Measurements from ENCODE around the gene SLC2A6.
"Not testable (repeated sequence)": the region's sequence is repeated elsewhere in the genome, so short reads cannot be mapped to it uniquely, and the experiment has no call there.

Gene SLC2A6

GRCh38 chr9:133459476-133460404 lies 19.2 kb downstream of the SLC2A6 start, which contains the start of gene CACFD1:
Gene CACFD1, plus strand, starts transcription at chr9:133459978. Its CDS starts 89 bp downstream, at chr9:133460067.
- DNase-seq: peak; percentile 99

DNA sequence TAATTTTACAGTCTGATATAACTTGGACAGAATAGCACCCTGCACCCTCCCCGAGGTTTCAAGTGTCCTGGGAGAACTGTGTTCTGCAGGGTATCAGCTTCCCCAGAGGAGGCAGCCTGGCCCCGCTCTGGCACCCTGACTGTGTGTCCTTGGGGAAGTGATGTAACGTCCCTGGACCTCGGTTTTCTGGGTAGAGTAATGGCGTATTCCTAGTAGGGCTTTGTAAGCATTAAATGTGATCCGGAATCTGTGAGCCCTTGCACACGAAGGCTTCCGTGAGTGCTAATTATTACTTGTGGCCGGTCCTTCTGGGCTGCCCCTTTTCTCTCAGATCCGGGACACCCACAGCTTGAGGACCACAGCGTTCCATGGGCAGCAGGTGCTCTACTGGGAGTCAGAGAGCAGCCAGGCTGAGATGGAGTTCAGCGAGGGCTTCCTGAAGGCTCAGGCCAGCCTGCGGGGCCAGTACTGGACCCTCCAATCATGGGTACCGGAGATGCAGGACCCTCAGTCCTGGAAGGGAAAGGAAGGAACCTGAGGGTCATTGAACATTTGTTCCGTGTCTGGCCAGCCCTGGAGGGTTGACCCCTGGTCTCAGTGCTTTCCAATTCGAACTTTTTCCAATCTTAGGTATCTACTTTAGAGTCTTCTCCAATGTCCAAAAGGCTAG lies 20.1 kb downstream of the SLC2A6 start:
- peak; percentile 77 for DNase-seq

GRCh38 chr9:133457748-133458147 lies 21.2 kb downstream of the SLC2A6 start:
- DNase-seq: no peak

GRCh38 chr9:133457233-133457632 lies 21.7 kb downstream of the SLC2A6 start:
- DNase-seq: no peak

DNA sequence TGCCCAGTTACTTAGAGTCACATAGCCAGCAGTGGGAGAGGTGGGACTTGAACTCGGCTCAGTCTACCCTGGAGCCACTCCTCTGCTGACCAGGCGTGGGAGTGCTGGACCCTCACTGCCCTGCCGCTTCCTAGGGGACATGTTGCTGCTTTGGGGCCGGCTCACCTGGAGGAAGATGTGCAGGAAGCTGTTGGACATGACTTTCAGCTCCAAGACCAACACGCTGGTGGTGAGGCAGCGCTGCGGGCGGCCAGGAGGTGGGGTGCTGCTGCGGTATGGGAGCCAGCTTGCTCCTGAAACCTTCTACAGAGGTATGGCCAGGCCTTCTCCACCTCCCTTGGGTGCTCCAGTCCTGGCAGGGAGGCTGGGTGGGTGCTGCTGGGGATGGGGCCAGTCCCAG lies 22.5 kb downstream of the SLC2A6 start:
- DNase-seq: no peak

- DNase-seq: no peak
These were observed 23.0 kb downstream of the SLC2A6 start for GRCh38 chr9:133455936-133456335.

DNA sequence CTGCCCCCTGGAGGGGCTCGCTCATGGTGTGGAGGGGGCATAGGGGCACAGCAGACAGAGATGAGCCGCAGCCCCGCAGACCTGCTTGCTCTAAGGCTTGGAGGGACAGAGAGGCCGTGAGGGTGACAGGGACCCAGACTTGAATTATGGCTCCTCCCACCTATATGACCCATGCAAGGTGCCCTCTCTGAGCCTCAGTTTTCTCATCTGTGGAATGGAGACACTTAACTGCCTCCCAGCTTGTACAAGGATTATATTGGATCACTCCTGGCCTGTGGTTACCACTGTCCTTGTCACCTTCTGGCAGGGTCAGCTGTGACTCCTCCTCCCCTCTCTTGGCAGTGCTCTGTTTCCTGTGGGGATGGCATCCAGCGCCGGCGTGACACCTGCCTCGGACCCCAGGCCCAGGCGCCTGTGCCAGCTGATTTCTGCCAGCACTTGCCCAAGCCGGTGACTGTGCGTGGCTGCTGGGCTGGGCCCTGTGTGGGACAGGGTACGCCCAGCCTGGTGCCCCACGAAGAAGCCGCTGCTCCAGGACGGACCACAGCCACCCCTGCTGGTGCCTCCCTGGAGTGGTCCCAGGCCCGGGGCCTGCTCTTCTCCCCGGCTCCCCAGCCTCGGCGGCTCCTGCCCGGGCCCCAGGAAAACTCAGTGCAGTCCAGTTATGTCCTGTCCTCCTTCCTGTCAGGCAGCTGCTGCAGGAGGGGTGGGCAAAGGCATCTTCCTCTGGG lies 23.8 kb downstream of the SLC2A6 start:
- no peak for DNase-seq

- no peak for DNase-seq
These were observed 24.6 kb downstream of the SLC2A6 start for GRCh38 chr9:133454325-133454724.

- no peak for DNase-seq
These were observed 25.2 kb downstream of the SLC2A6 start for GRCh38 chr9:133453651-133454050.

- DNase-seq: no peak
These were observed 26.3 kb downstream of the SLC2A6 start for GRCh38 chr9:133452562-133452961.

DNA sequence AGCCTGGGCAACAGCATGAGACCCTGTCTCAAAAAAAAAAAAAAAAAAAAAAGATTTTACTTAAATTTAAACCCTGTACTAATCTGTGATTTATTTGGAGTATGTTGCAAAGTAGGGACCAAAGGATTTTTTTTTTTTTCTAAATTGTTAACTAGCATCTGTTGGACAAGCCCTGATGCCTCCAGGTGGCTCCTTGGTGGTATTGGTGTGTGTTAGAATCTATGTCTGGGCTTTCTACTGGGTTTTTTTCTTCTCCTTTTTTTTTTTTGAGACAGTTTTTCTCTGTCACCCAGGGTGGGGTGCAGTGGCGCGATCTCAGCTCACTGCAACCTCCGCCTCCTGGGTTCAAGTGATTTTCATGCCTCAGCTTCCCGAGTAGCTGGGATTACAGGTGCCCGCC lies 27.0 kb downstream of the SLC2A6 start:
- not testable (repeated sequence) for DNase-seq

GRCh38 chr9:133449760-133450159 lies 29.1 kb downstream of the SLC2A6 start:
- peak; percentile 87 for DNase-seq

DNA sequence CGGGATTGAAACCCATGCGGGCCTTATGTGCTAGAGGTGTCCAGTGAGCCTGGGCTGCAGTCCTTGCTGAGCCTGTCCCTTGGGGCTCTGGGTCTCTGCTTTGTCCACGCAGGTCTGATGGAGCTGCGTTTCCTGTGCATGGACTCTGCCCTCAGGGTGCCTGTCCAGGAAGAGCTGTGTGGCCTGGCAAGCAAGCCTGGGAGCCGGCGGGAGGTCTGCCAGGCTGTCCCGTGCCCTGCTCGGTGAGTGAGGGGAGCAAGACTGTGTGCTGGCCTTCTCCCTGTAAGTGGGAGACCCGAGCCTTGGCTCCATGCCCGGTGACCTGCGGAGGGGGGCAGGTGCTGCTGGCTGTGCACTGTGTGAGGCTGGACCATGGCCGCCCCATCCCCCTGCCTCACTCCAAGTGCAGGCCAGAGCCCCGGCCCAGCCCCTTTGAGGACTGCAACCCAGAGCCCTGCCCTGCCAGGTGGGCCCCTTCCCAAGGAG lies 30.4 kb downstream of the SLC2A6 start:
- DNase-seq: no peak

- no peak for DNase-seq
These were observed 33.5 kb downstream of the SLC2A6 start for GRCh38 chr9:133445293-133445969.

DNA sequence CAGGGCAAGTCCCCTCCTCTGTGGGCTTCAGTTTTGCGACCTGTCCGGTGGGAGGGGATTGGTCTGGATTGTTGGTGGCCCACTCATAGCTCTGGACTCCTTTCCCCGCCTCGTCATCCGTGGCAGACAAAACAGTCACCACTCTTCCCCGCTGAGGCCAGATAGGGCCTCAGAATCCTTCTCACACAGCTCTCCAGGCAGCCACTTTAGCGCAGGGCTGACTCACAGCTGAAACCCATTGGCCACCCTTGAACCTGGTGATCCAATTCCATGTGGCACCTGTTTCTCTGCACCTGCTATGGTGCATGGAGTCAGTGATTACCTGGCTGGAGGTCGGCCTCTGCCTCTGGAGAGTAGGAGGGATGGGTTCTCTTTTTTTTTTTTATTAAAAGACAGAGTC lies 34.9 kb downstream of the SLC2A6 start:
- DNase-seq: peak; percentile 94

GRCh38 chr9:133443248-133443647 lies 35.7 kb downstream of the SLC2A6 start:
- no peak for DNase-seq

- no peak for DNase-seq
These were observed 37.3 kb downstream of the SLC2A6 start for GRCh38 chr9:133441571-133441970.

DNA sequence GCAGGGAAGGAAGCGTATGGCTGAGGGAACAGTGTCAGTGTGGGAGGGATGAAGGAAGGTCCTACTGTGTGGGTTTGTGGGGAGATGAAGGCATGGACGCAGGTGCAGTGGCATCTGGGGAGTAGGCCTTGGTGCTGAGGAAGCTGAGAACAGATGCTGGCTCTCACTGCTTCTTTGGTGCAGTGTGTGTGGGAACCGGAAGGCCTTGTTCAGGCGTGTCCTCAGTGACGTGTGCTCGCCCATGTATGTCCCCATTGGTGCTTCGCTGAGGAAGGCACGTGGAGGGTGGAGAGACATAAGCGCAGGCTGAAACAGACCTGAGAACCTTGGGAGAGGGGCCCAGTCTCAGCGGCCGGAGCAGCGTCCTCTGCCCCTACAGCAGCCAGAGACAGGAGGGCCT lies 38.0 kb downstream of the SLC2A6 start:
- DNase-seq: no peak

DNA sequence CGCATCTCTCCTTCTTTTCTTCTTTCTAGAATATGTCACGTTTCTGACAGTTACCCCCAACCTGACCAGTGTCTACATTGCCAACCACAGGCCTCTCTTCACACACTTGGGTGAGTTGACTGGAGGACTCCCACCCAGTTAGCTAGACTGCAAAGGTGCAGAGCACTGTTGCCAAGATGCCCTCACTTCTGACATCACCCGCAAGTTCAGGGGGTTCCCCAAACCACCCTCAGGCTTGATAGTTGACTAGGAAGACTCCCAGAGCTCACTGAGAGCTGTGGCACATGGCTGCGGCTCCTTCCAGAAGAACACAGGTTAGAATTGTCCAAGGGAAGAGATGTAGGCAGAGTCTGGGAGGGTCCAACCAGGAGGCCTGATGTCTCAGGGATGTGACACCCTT lies 39.6 kb downstream of the SLC2A6 start:
- DNase-seq: no peak

DNA sequence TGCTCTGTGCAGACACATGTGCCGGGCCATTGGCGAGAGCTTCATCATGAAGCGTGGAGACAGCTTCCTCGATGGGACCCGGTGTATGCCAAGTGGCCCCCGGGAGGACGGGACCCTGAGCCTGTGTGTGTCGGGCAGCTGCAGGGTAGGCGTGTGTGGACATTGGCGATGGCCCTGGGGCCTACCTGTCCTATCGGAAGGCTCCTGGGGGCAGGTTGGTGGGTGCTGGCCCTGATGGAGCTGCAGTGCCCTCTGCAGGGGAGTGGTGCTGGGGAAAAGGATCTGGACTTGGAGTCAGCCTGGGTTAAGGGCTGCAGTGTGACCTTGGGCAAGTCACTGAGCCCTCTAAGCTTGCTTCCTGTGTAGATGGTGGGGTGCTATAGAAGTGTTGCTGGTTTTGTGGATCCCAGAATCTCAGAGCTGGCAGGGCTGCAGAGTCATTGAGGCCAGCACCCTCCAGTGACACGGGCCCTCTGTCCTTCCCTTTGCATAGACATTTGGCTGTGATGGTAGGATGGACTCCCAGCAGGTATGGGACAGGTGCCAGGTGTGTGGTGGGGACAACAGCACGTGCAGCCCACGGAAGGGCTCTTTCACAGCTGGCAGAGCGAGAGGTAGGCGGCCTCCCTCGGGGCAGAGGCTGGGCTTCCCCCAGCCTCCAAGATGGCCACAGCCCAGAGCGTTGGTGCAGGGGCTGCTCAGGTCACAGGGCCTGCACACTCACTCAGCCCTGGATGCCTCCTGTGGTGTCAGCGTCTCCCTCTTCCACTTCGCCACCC lies 41.0 kb downstream of the SLC2A6 start:
- DNase-seq: peak; percentile 67

GRCh38 chr9:133436681-133437080 lies 42.2 kb downstream of the SLC2A6 start:
- no peak for DNase-seq

- no peak for DNase-seq
These were observed 45.5 kb downstream of the SLC2A6 start for GRCh38 chr9:133433351-133433843.
